Esophagus squamous epithelium (tissue), 5 donors: ENCODE results near the gene NLN. TPM values are rescaled to one million over a fixed set of nuclear protein-coding genes. Genes with fewer than 3 reads are reported as not detected.
"Not testable (repeated sequence)": the region's sequence is repeated elsewhere in the genome, so short reads cannot be mapped to it uniquely, and the experiment has no call there.

Source experiments
- DNase-seq: peaks from one replicate; lab custom pipeline; 2025; lab: John Stamatoyannopoulos, UW
- H3K27ac ChIP-seq, 4 donors: fragments of 200-600 bp; sonication (generic); one replicate each; pipeline ENCODE4 v1.5.1; 2016 to 2019; ENCODE audit warnings: mild to moderate bottlenecking in 1 of 4
- H3K27me3 ChIP-seq, 4 donors: fragments of 200-600 bp; sonication (generic); 1 replicate in 3 of 4; 2 replicates in 1 of 4; pipeline versions ENCODE4 v1.5.1 to v1.6.0; 2017 to 2021; ENCODE audit warnings: antibody characterized with exemption in 1 of 4
- H3K36me3 ChIP-seq, 3 donors: fragments of 200-600 bp; sonication (generic); one replicate each; pipeline ENCODE4 v1.5.1; 2016 to 2019
- H3K4me1 ChIP-seq, 3 donors: fragments of 200-600 bp; sonication (generic); one replicate each; pipeline ENCODE4 v1.5.1; 2017 to 2019
- H3K4me3 ChIP-seq, 4 donors: fragments of 200-600 bp; sonication (generic); 1 replicate in 3 of 4; 2 replicates in 1 of 4; pipeline ENCODE4 v1.5.1; 2016 to 2019; ENCODE audit warnings: mild to moderate bottlenecking in 2 of 4, moderate library complexity in 1 of 4
- H3K9me3 ChIP-seq, 3 donors: fragments of 200-600 bp; sonication (generic); one replicate each; pipeline ENCODE4 v1.5.1; 2016 to 2019
- POLR2A ChIP-seq, 4 donors: fragments of 450-650 bp; IDR thresholded peaks; one replicate each; pipeline ENCODE4 v1.6.1; 2017; ENCODE audit warnings: antibody characterized with exemption in 4 of 4, mild to moderate bottlenecking in 4 of 4, moderate library complexity in 3 of 4
- WGBS, 2 donors: methylation state at CpG; one replicate each; pipeline ENCODE4 v1.1.5; 2018; 5-methylcytosine and 5-hydroxymethylcytosine counted together
- intact Hi-C: fragments of 100-400 bp; cut with DNase I; formaldehyde crosslinking; loops from one replicate; pipeline ENCODE4 v1.15.0; 2022
- total RNA-seq, 4 donors: library from RNA; depleted of rRNA; stranded (reverse); fragments of >200 nt; gene quantifications; one replicate each; pipeline ENCODE4 v1.1.0, GENCODE V29; 2016
- TF ChIP-seq, protein P1 (sequence below), 6 experiments: fragments of 450-650 bp in 4 of 6; fragments of 200-600 bp in 2 of 6; sonication (generic) in 2 of 6; IDR thresholded peaks; one replicate each; pipeline ENCODE4 v1.5.1; 2016 to 2019; ENCODE audit warnings: antibody characterized with exemption in 6 of 6, mild to moderate bottlenecking in 4 of 6, moderate library complexity in 4 of 6
- donor health status: DM: yes; HTN: yes; CAD: no.

NLN gene
- total RNA-seq, 4 donors from 2014 or later = 4.9 to 22.1 (median 19.2) TPM

DNA sequence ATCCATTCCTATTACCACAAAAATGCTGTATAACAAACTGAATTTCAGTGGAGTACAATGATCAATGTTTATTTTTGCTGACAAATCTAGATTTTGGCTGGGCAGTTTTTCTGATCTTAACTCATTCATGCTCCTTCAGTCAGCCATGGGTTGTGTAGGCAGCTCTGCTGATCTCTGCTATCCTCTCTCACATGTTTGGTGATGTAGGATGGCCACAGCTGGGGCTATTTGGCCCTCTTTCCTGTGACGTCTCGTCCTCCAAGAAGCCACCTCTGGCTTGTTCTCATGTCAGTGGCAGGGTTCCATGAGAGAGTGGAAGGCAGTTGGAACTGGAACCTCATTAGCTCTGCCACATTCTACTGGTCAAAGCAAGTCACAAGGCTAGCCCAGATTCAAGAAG is 8.9 kb downstream of the NLN start:
- no peaks in the 10 kb centered on the region for H3K36me3 ChIP-seq
- intact Hi-C loops = no loop called here

DNA sequence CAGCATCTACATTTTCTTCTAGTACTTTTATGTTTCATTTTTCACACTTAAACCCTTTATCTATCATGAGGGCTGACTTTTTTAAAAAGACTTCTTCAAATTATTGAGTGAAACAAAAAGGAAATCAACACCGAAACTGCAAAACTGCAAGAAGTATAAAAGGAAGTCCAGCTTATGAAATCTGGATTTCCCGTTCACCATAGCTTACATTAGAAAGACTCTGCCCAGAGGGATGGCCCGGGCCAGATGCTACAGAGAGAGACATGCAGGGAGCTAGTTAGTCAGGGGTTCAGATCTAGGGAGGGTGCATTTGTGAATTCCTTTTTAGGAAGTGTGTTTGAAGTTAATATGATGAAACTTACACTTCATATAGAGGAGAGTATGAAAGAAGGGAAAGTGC is 10.0 kb downstream of the NLN start:
- DNase-seq, intact Hi-C loops, H3K27ac ChIP-seq, H3K27me3 ChIP-seq, H3K9me3 ChIP-seq, H3K4me3 ChIP-seq, H3K36me3 ChIP-seq: not testable (repeated sequence)
- peaks cover 0 to 14% (median 6%) of the 10 kb centered on the region in 3 donors for H3K4me1 ChIP-seq
- 55 to 75% methylated on average over 2 to 3 of the region's 3 CpGs for WGBS, 2 donors

More for the DNA sequence above, 8.9 kb downstream of the NLN start:
- 87 to 100% methylated on average over 1 to 2 of the region's 2 CpGs for WGBS, 2 donors
- H3K9me3 ChIP-seq = no peaks in the 10 kb centered on the region
- TF ChIP-seq POLR2A (IDR thresholded peaks at IDR 0.05) = no peak
- TF ChIP-seq, protein P1, sequence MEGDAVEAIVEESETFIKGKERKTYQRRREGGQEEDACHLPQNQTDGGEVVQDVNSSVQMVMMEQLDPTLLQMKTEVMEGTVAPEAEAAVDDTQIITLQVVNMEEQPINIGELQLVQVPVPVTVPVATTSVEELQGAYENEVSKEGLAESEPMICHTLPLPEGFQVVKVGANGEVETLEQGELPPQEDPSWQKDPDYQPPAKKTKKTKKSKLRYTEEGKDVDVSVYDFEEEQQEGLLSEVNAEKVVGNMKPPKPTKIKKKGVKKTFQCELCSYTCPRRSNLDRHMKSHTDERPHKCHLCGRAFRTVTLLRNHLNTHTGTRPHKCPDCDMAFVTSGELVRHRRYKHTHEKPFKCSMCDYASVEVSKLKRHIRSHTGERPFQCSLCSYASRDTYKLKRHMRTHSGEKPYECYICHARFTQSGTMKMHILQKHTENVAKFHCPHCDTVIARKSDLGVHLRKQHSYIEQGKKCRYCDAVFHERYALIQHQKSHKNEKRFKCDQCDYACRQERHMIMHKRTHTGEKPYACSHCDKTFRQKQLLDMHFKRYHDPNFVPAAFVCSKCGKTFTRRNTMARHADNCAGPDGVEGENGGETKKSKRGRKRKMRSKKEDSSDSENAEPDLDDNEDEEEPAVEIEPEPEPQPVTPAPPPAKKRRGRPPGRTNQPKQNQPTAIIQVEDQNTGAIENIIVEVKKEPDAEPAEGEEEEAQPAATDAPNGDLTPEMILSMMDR (IDR thresholded peaks at IDR 0.05) = no peak
- no peak overlapping the region for H3K27ac ChIP-seq
- peaks cover 0 to 15% (median 6%) of the 10 kb centered on the region in 3 donors for H3K4me1 ChIP-seq
- no peak for DNase-seq
- H3K4me3 ChIP-seq = no peak overlapping the region
- H3K27me3 ChIP-seq = no peaks in the 10 kb centered on the region

DNA sequence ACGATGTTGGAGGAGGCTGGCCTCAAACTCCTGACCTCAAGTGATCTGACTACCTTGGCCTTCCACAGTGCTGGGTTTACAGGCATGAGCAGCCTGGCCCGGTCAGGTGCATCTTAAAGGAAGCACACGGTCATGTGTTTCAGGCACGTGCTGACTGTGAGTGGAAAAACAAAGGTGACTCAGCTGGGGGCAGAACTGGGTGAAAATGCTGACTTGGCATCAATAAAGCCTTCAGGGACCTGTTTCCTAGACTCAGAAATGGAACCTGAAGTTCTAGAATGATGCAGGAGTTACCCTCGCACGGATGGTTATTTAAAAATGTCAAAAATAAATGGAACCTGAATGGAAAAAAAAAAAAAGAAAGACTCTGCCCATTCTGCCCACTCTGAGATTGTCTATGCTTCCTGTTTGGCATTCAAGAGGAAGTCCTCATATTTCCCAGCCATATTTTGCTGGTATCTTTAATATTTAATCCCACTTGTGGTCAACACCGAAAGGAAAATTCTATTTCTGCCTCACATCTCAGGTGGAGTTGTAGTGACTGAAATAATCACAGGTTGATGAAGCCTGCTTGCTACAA is 12.3 kb downstream of the NLN start:
- H3K4me1 ChIP-seq, intact Hi-C loops, H3K27ac ChIP-seq, H3K4me3 ChIP-seq, DNase-seq, H3K36me3 ChIP-seq, H3K27me3 ChIP-seq, H3K9me3 ChIP-seq: not testable (repeated sequence)
- 62 to 69% methylated on average over 3 to 4 of the region's 7 CpGs for WGBS, 2 donors

DNA sequence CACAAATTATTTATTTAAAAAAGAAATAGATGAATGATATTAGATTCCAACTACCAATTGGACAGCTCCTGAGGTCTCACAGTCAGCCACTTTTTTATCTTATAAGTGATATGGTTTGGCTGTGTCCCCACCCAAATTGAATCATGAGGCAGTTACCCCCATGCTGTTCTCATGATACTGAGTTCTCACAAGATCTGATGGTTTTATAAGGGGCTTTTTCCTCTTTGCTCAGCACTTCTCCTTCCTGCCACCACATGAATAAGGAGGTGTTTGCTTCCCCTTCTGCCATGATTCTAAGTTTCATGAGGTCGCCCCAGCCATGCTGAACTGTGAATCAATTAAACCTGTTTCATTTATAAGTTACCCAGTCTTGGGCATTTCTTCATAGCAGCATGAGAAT is 12.9 kb downstream of the NLN start:
- no peak for DNase-seq
- H3K27ac ChIP-seq = no peak overlapping the region
- H3K27me3 ChIP-seq = no peaks in the 10 kb centered on the region
- no peak for TF ChIP-seq POLR2A (IDR thresholded peaks at IDR 0.05)
- TF ChIP-seq, protein P1 (IDR thresholded peaks at IDR 0.05) = no peak
- WGBS, 2 donors = 79 to 100% methylated on average over 1 of the region's 1 CpG
- no peak overlapping the region for H3K4me3 ChIP-seq
- H3K4me1 ChIP-seq = no peaks in the 10 kb centered on the region
- H3K9me3 ChIP-seq = no peaks in the 10 kb centered on the region
- H3K36me3 ChIP-seq = no peaks in the 10 kb centered on the region
- intact Hi-C loops = no loop called here

DNA sequence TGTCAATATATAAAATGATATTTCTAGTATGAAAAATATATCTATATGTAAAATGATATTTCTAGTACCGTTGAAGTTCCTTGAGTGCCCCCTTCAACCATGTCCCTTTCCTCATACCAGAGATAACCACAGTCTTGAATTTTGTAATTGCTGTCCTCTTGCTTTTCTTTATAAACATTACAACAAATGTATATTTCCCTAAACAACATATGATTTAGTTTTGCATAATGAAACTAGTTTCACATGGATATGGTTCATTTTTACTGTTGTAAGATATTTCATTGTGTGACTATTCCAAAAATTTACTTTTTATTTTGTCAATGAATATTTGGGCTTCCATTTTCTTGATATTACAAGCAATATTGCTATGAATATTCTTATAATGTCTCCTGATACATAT is 14.0 kb downstream of the NLN start:
- no peak for DNase-seq
- Histone ChIP-seq H3K9me3 (no peaks in the 10 kb centered on the region), H3K4me1 (no peaks in the 10 kb centered on the region), H3K27ac (no peak overlapping the region), H3K27me3 (no peaks in the 10 kb centered on the region), H3K4me3 (no peak overlapping the region), H3K36me3 (no peaks in the 10 kb centered on the region)
- WGBS, 2 donors = 85% methylated on average over 1 of the region's 1 CpG
- no peak for TF ChIP-seq POLR2A (IDR thresholded peaks at IDR 0.05)
- TF ChIP-seq, protein P1 (IDR thresholded peaks at IDR 0.05) = no peak
- intact Hi-C loops = no loop called here

DNA sequence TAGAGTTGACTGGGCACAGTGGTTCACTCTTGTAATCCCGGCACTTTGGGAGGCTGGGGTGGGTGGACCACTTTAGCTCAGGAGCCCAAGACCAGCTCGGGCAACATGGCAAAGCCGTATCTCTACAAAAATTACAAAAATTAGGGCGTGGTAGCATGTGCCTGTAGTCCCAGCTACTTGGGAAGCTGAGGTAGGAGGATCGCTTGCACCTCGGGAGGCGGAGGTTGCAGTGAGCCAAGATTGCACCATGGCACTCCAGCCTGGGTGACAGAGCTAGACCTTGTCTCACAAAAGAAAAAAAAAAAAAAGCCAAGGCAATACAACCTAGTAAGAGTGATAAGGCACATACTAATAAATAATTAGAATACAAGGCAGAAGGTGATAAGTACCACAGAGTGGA is 15.8 kb downstream of the NLN start:
- Histone ChIP-seq H3K36me3 (no peaks in the 10 kb centered on the region), H3K9me3 (no peaks in the 10 kb centered on the region), H3K27me3 (no peaks in the 10 kb centered on the region), H3K4me3 (no peak overlapping the region), H3K27ac (no peak overlapping the region), H3K4me1 (no peaks in the 10 kb centered on the region)
- DNase-seq = no peak
- TF ChIP-seq, protein P1 (IDR thresholded peaks at IDR 0.05) = no peak
- TF ChIP-seq POLR2A (IDR thresholded peaks at IDR 0.05) = no peak
- 75 to 76% methylated on average over 7 of the region's 7 CpGs for WGBS, 2 donors
- intact Hi-C loops = no loop called here
